ENCODE measurements around the gene MAP4K1.

GRCh38 chr19:38549942-38550341 lies 67.8 kb downstream of the MAP4K1 start:
- TF ChIP-seq, protein P1, sequence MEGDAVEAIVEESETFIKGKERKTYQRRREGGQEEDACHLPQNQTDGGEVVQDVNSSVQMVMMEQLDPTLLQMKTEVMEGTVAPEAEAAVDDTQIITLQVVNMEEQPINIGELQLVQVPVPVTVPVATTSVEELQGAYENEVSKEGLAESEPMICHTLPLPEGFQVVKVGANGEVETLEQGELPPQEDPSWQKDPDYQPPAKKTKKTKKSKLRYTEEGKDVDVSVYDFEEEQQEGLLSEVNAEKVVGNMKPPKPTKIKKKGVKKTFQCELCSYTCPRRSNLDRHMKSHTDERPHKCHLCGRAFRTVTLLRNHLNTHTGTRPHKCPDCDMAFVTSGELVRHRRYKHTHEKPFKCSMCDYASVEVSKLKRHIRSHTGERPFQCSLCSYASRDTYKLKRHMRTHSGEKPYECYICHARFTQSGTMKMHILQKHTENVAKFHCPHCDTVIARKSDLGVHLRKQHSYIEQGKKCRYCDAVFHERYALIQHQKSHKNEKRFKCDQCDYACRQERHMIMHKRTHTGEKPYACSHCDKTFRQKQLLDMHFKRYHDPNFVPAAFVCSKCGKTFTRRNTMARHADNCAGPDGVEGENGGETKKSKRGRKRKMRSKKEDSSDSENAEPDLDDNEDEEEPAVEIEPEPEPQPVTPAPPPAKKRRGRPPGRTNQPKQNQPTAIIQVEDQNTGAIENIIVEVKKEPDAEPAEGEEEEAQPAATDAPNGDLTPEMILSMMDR (IDR thresholded peaks at IDR 0.05; ENCODE audit: low read depth, low read length), result no peak
- no peak for TF ChIP-seq EZH2phosphoT487 (IDR thresholded peaks at IDR 0.05; ENCODE audit: low read depth)

Data from OCI-LY3 (cell line).